Progenitor cell of endocrine pancreas (in vitro differentiated cells): ENCODE results near the gene CAMSAP1. TPM values are rescaled to one million over a fixed set of nuclear protein-coding genes. Genes with fewer than 3 reads are reported as not detected.

Source experiments
- DNase-seq: peaks from one replicate; pipeline ENCODE4 v3.0.0; 2021; ENCODE audit warnings: low spot score; ENCODE audit not compliant: unreplicated experiment
- H3K27ac Mint-ChIP-seq: 2 replicates; pipeline ENCODE4 v1.8.0; 2021; ENCODE audit warnings: mild to moderate bottlenecking, moderate library complexity, mixed read lengths
- H3K27me3 Mint-ChIP-seq: 2 replicates; pipeline ENCODE4 v1.8.0; 2021; ENCODE audit warnings: mixed read lengths
- H3K36me3 Mint-ChIP-seq: 2 replicates; pipeline ENCODE4 v1.8.0; 2022; ENCODE audit warnings: mixed read lengths; ENCODE audit not compliant: insufficient read depth
- H3K4me1 Mint-ChIP-seq: 2 replicates; pipeline ENCODE4 v1.8.0; 2021; ENCODE audit warnings: low read depth, mixed read lengths
- H3K4me3 Mint-ChIP-seq: 2 replicates; pipeline ENCODE4 v1.8.0; 2021; ENCODE audit warnings: low read depth, mild to moderate bottlenecking, moderate library complexity, mixed read lengths
- H3K9me3 Mint-ChIP-seq: 2 replicates; pipeline ENCODE4 v1.8.0; 2021; ENCODE audit warnings: low read depth, mixed read lengths
- CTCF ChIP-seq: fragments of 200-600 bp; sonication (generic); IDR thresholded peaks from one replicate; pipeline ENCODE4 v1.5.0; 2021; ENCODE audit warnings: antibody characterized with exemption, mild to moderate bottlenecking; ENCODE audit not compliant: unreplicated experiment
- total RNA-seq: library from RNA; stranded (reverse); gene quantifications from 2 replicates; pipeline ENCODE4 v1.2.1, GENCODE V29; 2021

Gene CAMSAP1
- total RNA-seq, 1 donor from 2014 or later = 82.2 TPM

- no peak overlapping the region for H3K4me3 Mint-ChIP-seq
- H3K36me3 Mint-ChIP-seq = peaks cover 6% of the 10 kb centered on the region
- H3K4me1 Mint-ChIP-seq = no peaks in the 10 kb centered on the region
- DNase-seq = no peak
- no peak for TF ChIP-seq CTCF
- peak overlapping the region; percentile 74 for H3K27ac Mint-ChIP-seq
- H3K9me3 Mint-ChIP-seq = no peaks in the 10 kb centered on the region
- no peaks in the 10 kb centered on the region for H3K27me3 Mint-ChIP-seq
These were observed 102.5 kb downstream of the CAMSAP1 start for GRCh38 chr9:135804581-135805421.

- TF ChIP-seq CTCF = no peak
- H3K4me3 Mint-ChIP-seq = no peak overlapping the region
- peaks cover 2% of the 10 kb centered on the region for H3K36me3 Mint-ChIP-seq
- DNase-seq = no peak
- H3K9me3 Mint-ChIP-seq = no peaks in the 10 kb centered on the region
- no peak overlapping the region for H3K27ac Mint-ChIP-seq
- no peaks in the 10 kb centered on the region for H3K4me1 Mint-ChIP-seq
- H3K27me3 Mint-ChIP-seq = no peaks in the 10 kb centered on the region
These were observed 103.9 kb downstream of the CAMSAP1 start for GRCh38 chr9:135803441-135803840.

GRCh38 chr9:135802876-135803419, 104.4 kb downstream of the CAMSAP1 start:
- H3K9me3 Mint-ChIP-seq = no peaks in the 10 kb centered on the region
- no peaks in the 10 kb centered on the region for H3K27me3 Mint-ChIP-seq
- no peaks in the 10 kb centered on the region for H3K4me1 Mint-ChIP-seq
- no peak for DNase-seq
- no peak overlapping the region for H3K4me3 Mint-ChIP-seq
- peaks cover 2% of the 10 kb centered on the region for H3K36me3 Mint-ChIP-seq
- H3K27ac Mint-ChIP-seq = peak overlapping the region; percentile 49
- TF ChIP-seq CTCF = no peak

GRCh38 chr9:135801070-135801469, 106.3 kb downstream of the CAMSAP1 start:
- Mint-ChIP-seq H3K9me3 (no peaks in the 10 kb centered on the region), H3K4me1 (no peaks in the 10 kb centered on the region), H3K36me3 (no peaks in the 10 kb centered on the region), H3K27ac (peak overlapping the region; percentile 15), H3K27me3 (no peaks in the 10 kb centered on the region), H3K4me3 (no peak overlapping the region)
- no peak for TF ChIP-seq CTCF
- DNase-seq = no peak

- DNase-seq = no peak
- Mint-ChIP-seq H3K27ac (no peak overlapping the region), H3K4me3 (no peak overlapping the region), H3K4me1 (no peaks in the 10 kb centered on the region), H3K9me3 (no peaks in the 10 kb centered on the region), H3K36me3 (no peaks in the 10 kb centered on the region), H3K27me3 (no peaks in the 10 kb centered on the region)
- no peak for TF ChIP-seq CTCF
These were observed 108.1 kb downstream of the CAMSAP1 start for GRCh38 chr9:135799261-135799660.
